HCT116 (cell line): ENCODE measurements around the gene MTA1. TPM values are rescaled to one million over a fixed set of nuclear protein-coding genes. Genes with fewer than 3 reads are reported as not detected.

ENCODE experiments used
- ATAC-seq: fragments of 200-7000 bp; cut with Tn5 transposase; 2 replicates; pipeline ENCODE4 v1.9.1; 2020; ENCODE audit warnings: mild to moderate bottlenecking, moderate library complexity
- BruUV-seq: library from RNA; stranded (reverse); fragments of 400-500 nt; replicated peaks from 2 replicates; lab custom pipeline; 2021; lab: Mats Ljungman, UMichigan
- CTCF ChIA-PET: fragments of 300-600 bp; sonication (Branson Sonifier 250); formaldehyde crosslinking; loops from one replicate; lab custom pipeline; 2021; ENCODE audit warnings: antibody characterized with exemption; lab: Charles Lee
- POLR2A ChIA-PET: fragments of 300-600, 350-600 bp; sonication (Branson Sonifier 250); formaldehyde crosslinking; loops from one replicate; lab custom pipeline; 2021; ENCODE audit warnings: antibody characterized with exemption; lab: Charles Lee
- RAD21 ChIA-PET, 2 experiments: fragments of 300-600 bp; sonication (Branson Sonifier 250); formaldehyde crosslinking; loops; one replicate each; lab custom pipeline; 2023; ENCODE audit warnings: low total read pairs in 2 of 2; ENCODE audit not compliant: uncharacterized antibody in 2 of 2, unreplicated experiment in 2 of 2, low non-redundant PET in 1 of 2; lab: Charles Lee
- DNase-seq: peaks from one replicate; pipeline ENCODE4 v3.0.0-alpha.2; 2010; ENCODE audit warnings: low read depth, low spot score
- H2AFZ ChIP-seq: fragments of 200-600 bp; shearing (Covaris generic), sonication (generic); 2 replicates; pipeline ENCODE4 v1.6.1; 2017; ENCODE audit warnings: low read depth, mixed run types, mixed read lengths, antibody characterized with exemption, low read length; ENCODE audit not compliant: poor library complexity, severe bottlenecking
- H3K27ac ChIP-seq: 2 replicates; pipeline ENCODE4 v1.5.1; 2012; ENCODE audit warnings: low read depth, low read length
- H3K27me3 ChIP-seq: fragments of 200-600 bp; sonication (generic); 2 replicates; pipeline ENCODE4 v1.6.1; 2016; ENCODE audit warnings: mixed run types, low read length, mixed read lengths; ENCODE audit not compliant: insufficient read depth
- H3K36me3 ChIP-seq, 2 experiments: fragments of 200-500 bp in 1 of 2; fragments of 200-600 bp in 1 of 2; sonication (Bioruptor generic) in 1 of 2; sonication (generic) in 1 of 2; 2 replicates each; pipeline versions ENCODE4 v1.5.1 to v1.6.1; 2014 to 2016; ENCODE audit warnings: low read length in 2 of 2, inconsistent platforms in 1 of 2, mixed read lengths in 1 of 2, mixed run types in 1 of 2; ENCODE audit not compliant: insufficient read depth in 2 of 2, control insufficient read depth in 1 of 2
- H3K4me1 ChIP-seq, 2 experiments: fragments of 200-600 bp in 1 of 2; sonication (generic) in 1 of 2; 2 replicates each; pipeline versions ENCODE4 v1.5.1 to v1.6.1; 2012 to 2017; ENCODE audit warnings: low read length in 2 of 2, inconsistent platforms in 1 of 2, mild to moderate bottlenecking in 1 of 2, mixed read lengths in 1 of 2, mixed run types in 1 of 2, moderate library complexity in 1 of 2; ENCODE audit not compliant: insufficient read depth in 2 of 2, control insufficient read depth in 1 of 2
- H3K4me2 ChIP-seq: fragments of 200-600 bp; sonication (generic); 2 replicates; pipeline ENCODE4 v1.6.1; 2017; ENCODE audit warnings: mixed run types, low read length, mixed read lengths
- H3K4me3 ChIP-seq, 2 experiments: fragments of 200-600 bp in 1 of 2; sonication (generic) in 1 of 2; replicated peaks in 1 of 2; 2 replicates each; pipeline ENCODE4 v1.5.1; 2011 to 2016; ENCODE audit warnings: low read length in 2 of 2, control low read depth in 1 of 2, low read depth in 1 of 2, mild to moderate bottlenecking in 1 of 2, mixed read lengths in 1 of 2, mixed run types in 1 of 2
- H3K79me2 ChIP-seq: fragments of 200-600 bp; sonication (generic); 2 replicates; pipeline ENCODE4 v1.6.1; 2017; ENCODE audit warnings: mild to moderate bottlenecking, mixed run types, low read length, moderate library complexity, mixed read lengths; ENCODE audit not compliant: insufficient read depth
- H3K9ac ChIP-seq: fragments of 200-600 bp; sonication (generic); 2 replicates; pipeline ENCODE4 v1.6.1; 2016; ENCODE audit warnings: low read length, mixed read lengths
- H3K9me2 ChIP-seq: fragments of 200-600 bp; sonication (generic), shearing (Covaris generic); 2 replicates; pipeline ENCODE4 v1.6.1; 2017; ENCODE audit warnings: mixed run types, mild to moderate bottlenecking, moderate library complexity; ENCODE audit not compliant: insufficient read depth
- H3K9me3 ChIP-seq, 2 experiments: fragments of 200-500 bp in 1 of 2; fragments of 200-600 bp in 1 of 2; sonication (Bioruptor generic) in 1 of 2; sonication (generic) in 1 of 2; 2 replicates each; pipeline ENCODE4 v1.6.1; 2014 to 2017; ENCODE audit warnings: low read length in 2 of 2, mixed read lengths in 2 of 2, inconsistent platforms in 1 of 2, low read depth in 1 of 2, mild to moderate bottlenecking in 1 of 2, mixed run types in 1 of 2, moderate library complexity in 1 of 2; ENCODE audit not compliant: control insufficient read depth in 1 of 2, insufficient read depth in 1 of 2
- H4K20me1 ChIP-seq: fragments of 200-600 bp; sonication (generic), shearing (Covaris generic); 2 replicates; pipeline ENCODE4 v1.6.1; 2017; ENCODE audit warnings: mixed run types, mild to moderate bottlenecking, moderate library complexity; ENCODE audit not compliant: insufficient read depth
- ATF3 ChIP-seq: IDR thresholded peaks from 2 replicates; pipeline ENCODE4 v1.6.1; 2012
- CBX3 ChIP-seq: IDR thresholded peaks from 2 replicates; pipeline ENCODE4 v1.6.1; 2012; ENCODE audit warnings: low read depth
- CEBPB ChIP-seq: IDR thresholded peaks from 2 replicates; pipeline ENCODE4 v1.6.1; 2012; ENCODE audit warnings: low read depth
- CTCF ChIP-seq, 3 experiments: fragments of 200-600 bp in 1 of 3; sonication (generic) in 1 of 3; IDR thresholded peaks in 2 of 3; conservative IDR thresholded peaks in 1 of 3; 2 replicates each; pipeline ENCODE4 v1.5.1; 2012 to 2017; ENCODE audit warnings: low read depth in 2 of 3, low read length in 2 of 3, antibody characterized with exemption in 1 of 3, borderline replicate concordance in 1 of 3, control low read depth in 1 of 3, mild to moderate bottlenecking in 1 of 3, mixed read lengths in 1 of 3, mixed run types in 1 of 3, moderate library complexity in 1 of 3; ENCODE audit not compliant: insufficient read depth in 1 of 3
- ELF1 ChIP-seq: IDR thresholded peaks from 2 replicates; pipeline ENCODE4 v1.6.1; 2012; ENCODE audit warnings: low read depth, borderline replicate concordance
- EZH2 ChIP-seq: fragments of 200-600 bp; sonication (generic); IDR thresholded peaks from 2 replicates; pipeline ENCODE4 v1.6.1; 2017; ENCODE audit warnings: antibody characterized with exemption, mixed run types
- EZH2phosphoT487 ChIP-seq: fragments of 200-600 bp; IDR thresholded peaks from 2 replicates; pipeline ENCODE4 v1.6.1; 2018; ENCODE audit warnings: antibody characterized with exemption, borderline replicate concordance
- JUND ChIP-seq: IDR thresholded peaks from 2 replicates; pipeline ENCODE4 v1.6.1; 2012
- MAX ChIP-seq: IDR thresholded peaks from 2 replicates; pipeline ENCODE4 v1.6.1; 2012
- POLR2AphosphoS5 ChIP-seq: IDR thresholded peaks from 2 replicates; pipeline ENCODE4 v1.6.1; 2011; ENCODE audit warnings: mild to moderate bottlenecking, low read depth, low read length, moderate library complexity
- RAD21 ChIP-seq: IDR thresholded peaks from 2 replicates; pipeline ENCODE4 v1.6.1; 2012; ENCODE audit warnings: low read depth, mild to moderate bottlenecking
- REST ChIP-seq: IDR thresholded peaks from 2 replicates; pipeline ENCODE4 v1.6.1; 2012; ENCODE audit warnings: low read depth
- SIN3A ChIP-seq: IDR thresholded peaks from 2 replicates; pipeline ENCODE4 v1.6.1; 2012; ENCODE audit warnings: low read depth
- SP1 ChIP-seq: IDR thresholded peaks from 2 replicates; pipeline ENCODE4 v1.6.1; 2012; ENCODE audit warnings: low read depth
- TCF7L2 ChIP-seq: IDR thresholded peaks from 2 replicates; pipeline ENCODE4 v1.7.0; 2011; ENCODE audit warnings: borderline replicate concordance, inconsistent platforms; ENCODE audit not compliant: insufficient read depth, insufficient read length; ENCODE audit errors: extremely low read depth
- YY1 ChIP-seq: IDR thresholded peaks from 2 replicates; pipeline ENCODE4 v1.6.1; 2011; ENCODE audit warnings: low read length, low read depth, moderate library complexity, mild to moderate bottlenecking; ENCODE audit not compliant: insufficient replicate concordance; ENCODE audit errors: extremely low read depth
- ZBTB33 ChIP-seq: IDR thresholded peaks from 2 replicates; pipeline ENCODE4 v1.6.1; 2011; ENCODE audit warnings: mild to moderate bottlenecking, low read length, moderate library complexity; ENCODE audit not compliant: insufficient replicate concordance; ENCODE audit errors: extremely low read depth
- ZFX ChIP-seq: fragments of 450-650 bp; IDR thresholded peaks from 2 replicates; pipeline ENCODE4 v1.6.1; 2017
- ZNF274 ChIP-seq: fragments of 200-500 bp; sonication (Bioruptor generic); IDR thresholded peaks from 2 replicates; pipeline ENCODE4 v1.6.1; 2014; ENCODE audit warnings: mild to moderate bottlenecking, low read depth, low read length, inconsistent platforms
- intact Hi-C: fragments of 100-400 bp; cut with micrococcal nuclease; formaldehyde crosslinking; loops from 2 replicates; pipeline ENCODE4 v1.10.0; 2022
- total RNA-seq: library from RNA; stranded (reverse); gene quantifications from one replicate; pipeline ENCODE4 v1.2.1, GENCODE V29; 2021; ENCODE audit not compliant: unreplicated experiment

The MTA1 gene
- total RNA-seq, 1 experiment from 2014 or later, result 229 TPM

- Histone ChIP-seq H3K4me3 (no peak overlapping the region), H3K4me2 (no peak overlapping the region), H3K27me3 (no peaks in the 10 kb centered on the region), H3K9ac (no peak overlapping the region), H2AFZ (no peak overlapping the region), H3K27ac (no peak overlapping the region), H3K9me3 (no peaks in the 10 kb centered on the region), H4K20me1 (peaks cover 10% of the 10 kb centered on the region; the same call in 1 of the 2 replicates), H3K4me1 (peaks cover 3 to 6% of the 10 kb centered on the region in 2 experiments), H3K79me2 (peaks cover 86% of the 10 kb centered on the region), H3K36me3 (peaks cover 4 to 10% of the 10 kb centered on the region in 2 experiments; a peak in 2 of 4 replicates), H3K9me2 (no peaks in the 10 kb centered on the region)
- no peak for DNase-seq
- TF ChIP-seq MAX (no peak), ELF1 (no peak), RAD21 (no peak), SP1 (no peak), CEBPB (no peak), ZNF274 (no peak), ATF3 (no peak), CBX3 (no peak), JUND (no peak), EZH2phosphoT487 (no peak), REST (no peak), SIN3A (no peak), EZH2 (no peak), ZBTB33 (no peak), POLR2AphosphoS5 (no peak), YY1 (no peak), ZFX (no peak), TCF7L2 (no peak), CTCF (IDR thresholded peaks at IDR 0.05 in 2 of 3, conservative IDR thresholded peaks at IDR 0.05 in 1 of 3; ENCODE audit: borderline replicate concordance in 1 of 3, insufficient read depth in 1 of 3, low read depth in 2 of 3, low read length in 2 of 3) (no peak)
- no TSS peak for BruUV-seq
- RAD21 ChIA-PET, result no interaction called here
- intact Hi-C loops, result no loop called here
- POLR2A ChIA-PET, result interaction anchor here (0.6 kb wide), 1 partner anchor 234 kb away, joined by 3 read pairs; no protein-coding TSS in a partner anchor
- CTCF ChIA-PET, result no interaction called here
- no peak for ATAC-seq
Observed at GRCh38 chr14:105436402-105436801, 16.8 kb downstream of the MTA1 start.
